Measurements from ENCODE around the gene CDC42BPG.

Gene CDC42BPG

GRCh38 chr11:64801561-64802369 lies 42.7 kb downstream of the CDC42BPG start:
- DNase-seq = no peak

GRCh38 chr11:64801158-64801464 lies 43.3 kb downstream of the CDC42BPG start:
- no peak for DNase-seq

GRCh38 chr11:64800303-64801157 lies 43.9 kb downstream of the CDC42BPG start:
- DNase-seq = no peak

GRCh38 chr11:64799623-64800302 lies 44.7 kb downstream of the CDC42BPG start:
- no peak for DNase-seq

- DNase-seq = no peak
These were observed 45.2 kb downstream of the CDC42BPG start for GRCh38 chr11:64799256-64799622.

- no peak for DNase-seq
These were observed 47.5 kb downstream of the CDC42BPG start for GRCh38 chr11:64796757-64797541.

- no peak for DNase-seq
These were observed 48.3 kb downstream of the CDC42BPG start for GRCh38 chr11:64796047-64796756.

GRCh38 chr11:64794526-64794925 lies 49.9 kb downstream of the CDC42BPG start:
- DNase-seq = no peak

- DNase-seq = no peak
These were observed 50.9 kb downstream of the CDC42BPG start for GRCh38 chr11:64793271-64794160.

- DNase-seq = no peak
These were observed 52.0 kb downstream of the CDC42BPG start for GRCh38 chr11:64792482-64792881.

GRCh38 chr11:64791781-64792291 lies 52.6 kb downstream of the CDC42BPG start:
- no peak for DNase-seq

- DNase-seq = no peak
These were observed 54.0 kb downstream of the CDC42BPG start for GRCh38 chr11:64790205-64791095.

- DNase-seq = no peak
These were observed 54.9 kb downstream of the CDC42BPG start for GRCh38 chr11:64789331-64790204.

GRCh38 chr11:64788321-64789215 lies 55.9 kb downstream of the CDC42BPG start:
- DNase-seq = no peak

- peak; percentile 52 for DNase-seq
These were observed 56.7 kb downstream of the CDC42BPG start for GRCh38 chr11:64787526-64788320.

- no peak for DNase-seq
These were observed 58.1 kb downstream of the CDC42BPG start for GRCh38 chr11:64786308-64786707.

Measured in stimulated activated CD4-positive, alpha-beta T cell treated with anti-CD3 and anti-CD28 coated beads, Interleukin-1b, Interleukin-23, amount 100 ng/mL, for 48 hours (primary cell).